Lung (tissue), 16 donors: ENCODE measurements around the gene LGALS14. TPM values are rescaled to one million over a fixed set of nuclear protein-coding genes. Genes with fewer than 3 reads are reported as not detected.

Source experiments
- ATAC-seq: fragments of 200-7000 bp; cut with Tn5 transposase; one replicate; pipeline ENCODE4 v1.9.1; 2020; ENCODE audit warnings: moderate number of reproducible peaks; ENCODE audit not compliant: insufficient read depth, low FRiP score
- DNase-seq, 3 donors: peaks; one replicate each; pipeline ENCODE4 v3.0.0-alpha.2; 2013 to 2017
- H3K27ac ChIP-seq, 2 donors: one replicate each; pipeline ENCODE4 v1.5.1; 2013; ENCODE audit warnings: mild to moderate bottlenecking in 2 of 2, moderate library complexity in 2 of 2, control low read depth in 1 of 2, inconsistent platforms in 1 of 2, low read depth in 1 of 2, low read length in 1 of 2
- H3K27me3 ChIP-seq, 3 donors: one replicate each; pipeline ENCODE4 v1.5.1; 2013; ENCODE audit warnings: low read length in 2 of 3; ENCODE audit not compliant: control insufficient read depth in 3 of 3, insufficient read depth in 3 of 3
- H3K36me3 ChIP-seq, 4 donors: one replicate each; pipeline ENCODE4 v1.5.1; 2013; ENCODE audit warnings: low read length in 4 of 4, mild to moderate bottlenecking in 1 of 4, moderate library complexity in 1 of 4; ENCODE audit not compliant: control insufficient read depth in 4 of 4, insufficient read depth in 4 of 4
- H3K4me1 ChIP-seq, 5 donors: one replicate each; pipeline ENCODE4 v1.5.1; 2013; ENCODE audit warnings: low read length in 5 of 5, mild to moderate bottlenecking in 2 of 5, moderate library complexity in 1 of 5; ENCODE audit not compliant: control insufficient read depth in 5 of 5, insufficient read depth in 5 of 5
- H3K4me3 ChIP-seq: one replicate; pipeline ENCODE4 v1.5.1; 2013; ENCODE audit warnings: mild to moderate bottlenecking, control low read depth, moderate library complexity
- H3K9ac ChIP-seq, 2 donors: one replicate each; pipeline ENCODE4 v1.5.1; 2013; ENCODE audit warnings: low read length in 2 of 2, control low read depth in 1 of 2; ENCODE audit not compliant: insufficient read depth in 1 of 2
- H3K9me3 ChIP-seq, 4 donors: one replicate each; pipeline ENCODE4 v1.5.1; 2013; ENCODE audit warnings: low read length in 3 of 4, mild to moderate bottlenecking in 1 of 4, moderate library complexity in 1 of 4; ENCODE audit not compliant: control insufficient read depth in 4 of 4, insufficient read depth in 3 of 4
- CTCF ChIP-seq: IDR thresholded peaks from 2 replicates; pipeline ENCODE4 v1.5.1; 2012; ENCODE audit warnings: mild to moderate bottlenecking; ENCODE audit errors: control extremely low read depth, extremely low read depth
- WGBS, 2 donors: extraction: QIAGEN DNeasy Blood & Tissue Kit; methylation state at CpG; one replicate each; pipeline ENCODE4 v1.1.7; 2013; 5-methylcytosine and 5-hydroxymethylcytosine counted together
- long read RNA-seq, 5 donors: transcript quantifications; one replicate each; lab custom pipeline, GENCODE V29; 2026
- polyA plus RNA-seq, 2 donors: library from polyadenylated mRNA; stranded (reverse); fragments of 200-250 nt; gene quantifications; one replicate each; pipeline ENCODE4 v1.2.1, GENCODE V29; 2013
- total RNA-seq, 2 donors: library from RNA; depleted of rRNA in 1 of 2; stranded (reverse); fragments of >200 nt in 1 of 2; gene quantifications; one replicate each; pipeline ENCODE4 v1.2.1, GENCODE V29; 2014 to 2021
- donor health status: control.
- donor health status: control.
- donor health status: Bipolar disorder and iron deficiency.
- donor health status: healthy.
- donor health status: DM: yes; HTN: yes; CAD: no.

The LGALS14 gene
- not detected for total RNA-seq
- not detected for polyA plus RNA-seq
- long read RNA-seq, donor 1 = 0 reads
- long read RNA-seq, donor 2 = 0 reads
- long read RNA-seq, donor 3 = 0 reads
- long read RNA-seq, donor 4 = 0 reads
- long read RNA-seq, donor 5 = 0 reads

GRCh38 chr19:39704181-39705044 lies at the start of gene LGALS14:
TSS of gene LGALS14 (plus strand) at chr19:39704481. CDS start at chr19:39704529, 48 bp downstream.
- WGBS, 2 donors = 51 to 68% methylated on average over 6 of the region's 6 CpGs
- peak in 1 of 3 donors; percentile 0 for DNase-seq
- no peak within 1 kb of the TSS for H3K4me3 ChIP-seq
- H3K4me1 ChIP-seq = no peaks in the 10 kb centered on the region
- ATAC-seq = no peak
- H3K27me3 ChIP-seq = peaks cover 0 to 2% (median 0%) of the 10 kb centered on the region in 3 donors
- H3K27ac ChIP-seq = no peak within 1 kb of the TSS
- TF ChIP-seq CTCF = no peak
- no peaks in the 10 kb centered on the region for H3K36me3 ChIP-seq
- H3K9ac ChIP-seq = no peak within 1 kb of the TSS
- no peaks in the 10 kb centered on the region for H3K9me3 ChIP-seq

- no peak within 1 kb of the TSS for H3K27ac ChIP-seq
- no peak for TF ChIP-seq CTCF
- 59 to 62% methylated on average over 3 of the region's 3 CpGs for WGBS, 2 donors
- no peak within 1 kb of the TSS for H3K4me3 ChIP-seq
- ATAC-seq (no peak), DNase-seq (no peak)
- H3K9ac ChIP-seq = no peak within 1 kb of the TSS
- no peaks in the 10 kb centered on the region for H3K9me3 ChIP-seq
- H3K4me1 ChIP-seq = no peaks in the 10 kb centered on the region
- H3K27me3 ChIP-seq = no peaks in the 10 kb centered on the region
- H3K36me3 ChIP-seq = no peaks in the 10 kb centered on the region
Measured at GRCh38 chr19:39655613-39656012, 48.7 kb upstream of the LGALS14 start, which contains the start of gene LGALS16. TSS of gene LGALS16 (plus strand) at chr19:39655913. CDS start at chr19:39655962, 49 bp downstream.

GRCh38 chr19:39659791-39660190 lies 44.5 kb upstream of the LGALS14 start:
- ATAC-seq (no peak), DNase-seq (no peak)
- Histone ChIP-seq H3K27ac (no peak overlapping the region), H3K36me3 (no peaks in the 10 kb centered on the region), H3K9ac (no peak overlapping the region), H3K27me3 (no peaks in the 10 kb centered on the region), H3K4me1 (no peaks in the 10 kb centered on the region), H3K9me3 (no peaks in the 10 kb centered on the region), H3K4me3 (no peak overlapping the region)
- no peak for TF ChIP-seq CTCF
- 73 to 84% methylated on average over 4 of the region's 4 CpGs for WGBS, 2 donors
